Activated B cell treated with CpG ODN at 0.5 μM for 24 hours (primary cell): ENCODE data around the gene RABGEF1. TPM values are rescaled to one million over a fixed set of nuclear protein-coding genes. Genes with fewer than 3 reads are reported as not detected.
"Not testable (repeated sequence)": the region's sequence is repeated elsewhere in the genome, so short reads cannot be mapped to it uniquely, and the experiment has no call there.

Experiments used
- ATAC-seq: fragments of 200-7000 bp; cut with Tn5 transposase; one replicate; pipeline ENCODE4 v1.10.0; 2021; ENCODE audit warnings: low read depth, mild to moderate bottlenecking, moderate library complexity
- CTCF ChIA-PET: fragments of 350-600 bp; sonication (Branson Sonifier 250); formaldehyde crosslinking; loops from one replicate; lab custom pipeline; 2021; ENCODE audit warnings: antibody characterized with exemption; lab: Charles Lee
- POLR2A ChIA-PET: fragments of 350-600 bp; sonication (Branson Sonifier 250); formaldehyde crosslinking; loops from one replicate; lab custom pipeline; 2021; ENCODE audit warnings: antibody characterized with exemption; lab: Charles Lee
- DNase-seq: peaks from one replicate; pipeline ENCODE4 v3.0.0; 2022
- H3K27ac Mint-ChIP-seq: one replicate; pipeline ENCODE4 v1.8.0; 2020; ENCODE audit warnings: mixed read lengths
- H3K27me3 Mint-ChIP-seq: one replicate; pipeline ENCODE4 v1.8.0; 2021; ENCODE audit warnings: mixed read lengths
- H3K36me3 Mint-ChIP-seq: one replicate; pipeline ENCODE4 v1.8.0; 2021; ENCODE audit warnings: low read depth, mixed read lengths
- H3K4me1 Mint-ChIP-seq: one replicate; pipeline ENCODE4 v1.8.0; 2021; ENCODE audit warnings: mixed read lengths
- H3K4me3 Mint-ChIP-seq: one replicate; pipeline ENCODE4 v1.8.0; 2020; ENCODE audit warnings: mild to moderate bottlenecking, mixed read lengths
- H3K9me3 Mint-ChIP-seq: one replicate; pipeline ENCODE4 v1.8.0; 2020; ENCODE audit warnings: mixed read lengths
- CTCF ChIP-seq: fragments of 200-600 bp; IDR thresholded peaks from one replicate; pipeline ENCODE4 v1.8.0; 2022; ENCODE audit warnings: antibody characterized with exemption, mild to moderate bottlenecking
- intact Hi-C: fragments of 100-400 bp; cut with micrococcal nuclease; formaldehyde crosslinking; loops from one replicate; pipeline ENCODE4 v1.15.1; 2024
- total RNA-seq: library from RNA; stranded (reverse); gene quantifications from 2 replicates; pipeline ENCODE4 v1.2.3, GENCODE V29; 2022

Gene RABGEF1
- total RNA-seq, 1 donor from 2014 or later: 19.7 TPM

- ChIA-PET CTCF (interaction anchor here (1.2 to 1.7 kb wide), 2 partner anchors 27 to 288 kb away, joined by 3 to 5 read pairs; no protein-coding TSS in a partner anchor), POLR2A (interaction anchor here (0.8 to 2.1 kb wide), 18 partner anchors 8 to 1839 kb away, joined by 3 to 32 read pairs (median 6); partner anchors contain the start of genes ASL, ERV3-1, KCTD7 and RABGEF1)
- no peak for DNase-seq
- no peak for TF ChIP-seq CTCF
- intact Hi-C loops: loop anchor here (1.0 to 10.0 kb wide), 4 partner anchors 151 to 863 kb away; partner anchors contain the start of genes GUSB, TPST1 and TYW1
- Mint-ChIP-seq H3K27ac (peak overlapping the region; percentile 99), H3K4me3 (peak overlapping the region; percentile 98), H3K4me1 (peaks cover 29% of the 10 kb centered on the region), H3K27me3 (peaks cover 2% of the 10 kb centered on the region), H3K36me3 (peaks cover 5% of the 10 kb centered on the region), H3K9me3 (no peaks in the 10 kb centered on the region)
- ATAC-seq: no peak
Observed at GRCh38 chr7:66845379-66846095, 105.0 kb downstream of the RABGEF1 start.

GRCh38 chr7:66846096-66846445, 105.5 kb downstream of the RABGEF1 start:
- ATAC-seq, CTCF ChIA-PET, H3K9me3 Mint-ChIP-seq, DNase-seq, H3K36me3 Mint-ChIP-seq, H3K27me3 Mint-ChIP-seq: not testable (repeated sequence)
- Mint-ChIP-seq H3K27ac (peak overlapping the region; percentile 99), H3K4me1 (peaks cover 29% of the 10 kb centered on the region), H3K4me3 (peak overlapping the region; percentile 98)
- intact Hi-C loops: loop anchor here (10.0 kb wide), 1 partner anchor 641 kb away; the partner anchor contains the start of gene TPST1
- POLR2A ChIA-PET: interaction anchor here (0.8 kb wide), 1 partner anchor 13 kb away, joined by 3 read pairs; no protein-coding TSS in a partner anchor

- H3K9me3 Mint-ChIP-seq, CTCF ChIA-PET, H3K36me3 Mint-ChIP-seq, DNase-seq, H3K27ac Mint-ChIP-seq, H3K4me3 Mint-ChIP-seq, ATAC-seq, H3K27me3 Mint-ChIP-seq: not testable (repeated sequence)
- H3K4me1 Mint-ChIP-seq: peaks cover 29% of the 10 kb centered on the region
- intact Hi-C loops: loop anchor here (10.0 kb wide), 1 partner anchor 643 kb away; the partner anchor contains the start of gene TPST1
- POLR2A ChIA-PET: interaction anchor here (0.6 kb wide), 1 partner anchor 46 kb away, joined by 3 read pairs; no protein-coding TSS in a partner anchor
Observed at GRCh38 chr7:66847523-66847855, 107.0 kb downstream of the RABGEF1 start.

GRCh38 chr7:66847879-66848790, 107.6 kb downstream of the RABGEF1 start:
- Mint-ChIP-seq H3K27ac (peak overlapping the region; percentile 78), H3K4me3 (no peak overlapping the region), H3K9me3 (no peaks in the 10 kb centered on the region), H3K36me3 (peaks cover 5% of the 10 kb centered on the region), H3K4me1 (peaks cover 29% of the 10 kb centered on the region), H3K27me3 (peaks cover 2% of the 10 kb centered on the region)
- ChIA-PET POLR2A (interaction anchor here (0.6 kb wide), 1 partner anchor 47 kb away, joined by 3 read pairs; no protein-coding TSS in a partner anchor), CTCF (no interaction called here)
- no peak for ATAC-seq
- intact Hi-C loops: loop anchor here (10.0 kb wide), 1 partner anchor 643 kb away; the partner anchor contains the start of gene TPST1
- no peak for DNase-seq
- TF ChIP-seq CTCF: no peak

- intact Hi-C loops: no loop called here
- H3K36me3 Mint-ChIP-seq: peaks cover 26% of the 10 kb centered on the region
- DNase-seq (no peak), ATAC-seq (no peak)
- CTCF ChIA-PET: no interaction called here
- no peak overlapping the region for H3K27ac Mint-ChIP-seq
- no peak for TF ChIP-seq CTCF
- H3K9me3 Mint-ChIP-seq: no peaks in the 10 kb centered on the region
- POLR2A ChIA-PET: interaction anchor here (1.0 to 1.1 kb wide), 2 partner anchors 13 to 14 kb away, joined by 3 read pairs; no protein-coding TSS in a partner anchor
- no peaks in the 10 kb centered on the region for H3K4me1 Mint-ChIP-seq
- no peaks in the 10 kb centered on the region for H3K27me3 Mint-ChIP-seq
- no peak overlapping the region for H3K4me3 Mint-ChIP-seq
Observed at GRCh38 chr7:66859339-66859738, 118.8 kb downstream of the RABGEF1 start.
